SK-N-SH (cell line): ENCODE results near the gene MYOM3. TPM values are rescaled to one million over a fixed set of nuclear protein-coding genes. Genes with fewer than 3 reads are reported as not detected.

Experiments used
- CTCF ChIA-PET: fragments of 300-600, 350-600 bp; formaldehyde crosslinking; extraction: SDS; loops from one replicate; lab custom pipeline; 2021; lab: Yijun Ruan, JAX
- POLR2A ChIA-PET: fragments of 350-600 bp; sonication (Branson Sonifier 250); formaldehyde crosslinking; extraction: SDS; loops from one replicate; lab custom pipeline; 2020; ENCODE audit warnings: antibody characterized with exemption, inconsistent platforms; lab: Yijun Ruan, JAX
- DNase-seq: peaks from one replicate; pipeline ENCODE4 v3.0.0; 2012
- H2AFZ ChIP-seq: fragments of 200-600 bp; sonication (generic); 2 replicates; pipeline ENCODE4 v1.8.1; 2016; ENCODE audit warnings: antibody characterized with exemption, mild to moderate bottlenecking, low read depth
- H3F3A ChIP-seq: fragments of 200-600 bp; sonication (generic); replicated peaks from 2 replicates; pipeline ENCODE3; 2016; ENCODE audit warnings: antibody characterized with exemption, mild to moderate bottlenecking; ENCODE audit not compliant: insufficient read depth
- H3K27ac ChIP-seq, 2 experiments: fragments of 200-500 bp in 1 of 2; fragments of 200-600 bp in 1 of 2; sonication (Bioruptor generic) in 1 of 2; sonication (generic), shearing (Covaris generic) in 1 of 2; 2 replicates each; pipeline versions ENCODE4 v1.5.1 to v1.6.1; 2014 to 2016; ENCODE audit warnings: low read depth in 2 of 2, inconsistent platforms in 1 of 2, low read length in 1 of 2, mild to moderate bottlenecking in 1 of 2, mixed read lengths in 1 of 2
- H3K27me3 ChIP-seq: fragments of 200-600 bp; sonication (generic), shearing (Covaris generic); 2 replicates; pipeline ENCODE4 v1.6.1; 2016; ENCODE audit warnings: mixed run types; ENCODE audit not compliant: insufficient read depth
- H3K36me3 ChIP-seq, 2 experiments: fragments of 200-500 bp in 1 of 2; fragments of 200-600 bp in 1 of 2; sonication (Bioruptor generic) in 1 of 2; sonication (generic) in 1 of 2; replicated peaks in 1 of 2; 2 replicates each; pipeline versions ENCODE3 to v1.5.1; 2014 to 2016; ENCODE audit warnings: low read length in 1 of 2, mild to moderate bottlenecking in 1 of 2; ENCODE audit not compliant: insufficient read depth in 2 of 2, control insufficient read depth in 1 of 2
- H3K4me1 ChIP-seq, 2 experiments: fragments of 200-500 bp in 1 of 2; fragments of 200-600 bp in 1 of 2; sonication (Bioruptor generic) in 1 of 2; sonication (generic), shearing (Covaris generic) in 1 of 2; 2 replicates each; pipeline versions ENCODE4 v1.5.1 to v1.6.1; 2014 to 2016; ENCODE audit warnings: low read depth in 1 of 2, low read length in 1 of 2, mixed run types in 1 of 2; ENCODE audit not compliant: insufficient read depth in 2 of 2, control insufficient read depth in 1 of 2
- H3K4me2 ChIP-seq: fragments of 200-600 bp; sonication (generic), shearing (Covaris generic); 2 replicates; pipeline ENCODE4 v1.6.1; 2017; ENCODE audit warnings: mixed run types
- H3K4me3 ChIP-seq, 2 experiments: fragments of 200-500 bp in 1 of 2; fragments of 200-600 bp in 1 of 2; sonication (Bioruptor generic) in 1 of 2; sonication (generic), shearing (Covaris generic) in 1 of 2; 2 replicates each; pipeline versions ENCODE4 v1.5.1 to v1.8.1; 2014 to 2016; ENCODE audit warnings: low read depth in 2 of 2, inconsistent platforms in 1 of 2, low read length in 1 of 2, mild to moderate bottlenecking in 1 of 2, mixed read lengths in 1 of 2, moderate library complexity in 1 of 2
- H3K79me2 ChIP-seq: fragments of 200-600 bp; sonication (generic); 2 replicates; pipeline ENCODE4 v1.8.1; 2017; ENCODE audit warnings: mild to moderate bottlenecking; ENCODE audit not compliant: insufficient read depth
- H3K9ac ChIP-seq: fragments of 200-600 bp; sonication (generic); 2 replicates; pipeline ENCODE4 v1.6.1; 2017; ENCODE audit warnings: mixed run types
- H3K9me2 ChIP-seq: fragments of 200-600 bp; sonication (generic); 2 replicates; pipeline ENCODE4 v1.6.1; 2017; ENCODE audit warnings: mixed run types
- H3K9me3 ChIP-seq: fragments of 200-600 bp; sonication (generic); 2 replicates; pipeline ENCODE4 v1.6.1; 2017; ENCODE audit warnings: mixed run types, mild to moderate bottlenecking, moderate library complexity
- H4K20me1 ChIP-seq: fragments of 200-600 bp; sonication (generic); 2 replicates; pipeline ENCODE4 v1.6.1; 2017; ENCODE audit warnings: mild to moderate bottlenecking, mixed run types; ENCODE audit not compliant: insufficient read depth
- CHD2 ChIP-seq: fragments of 150-350 bp; IDR thresholded peaks from 2 replicates; pipeline ENCODE4 v1.6.1; 2018; ENCODE audit warnings: low read length; ENCODE audit not compliant: partially characterized antibody
- ELF1 ChIP-seq: IDR thresholded peaks from 2 replicates; pipeline ENCODE4 v1.4.0; 2012
- EZH2phosphoT487 ChIP-seq: fragments of 200-600 bp; sonication (generic); IDR thresholded peaks from 2 replicates; pipeline ENCODE4 v1.6.1; 2017; ENCODE audit warnings: low read depth, mixed run types, mild to moderate bottlenecking, antibody characterized with exemption, moderate library complexity, borderline replicate concordance
- FOXJ3 ChIP-seq: sonication (generic); formaldehyde crosslinking; IDR thresholded peaks from 2 replicates; pipeline ENCODE4 v1.5.1; 2020; ENCODE audit warnings: mild to moderate bottlenecking, missing genetic modification reagents
- GABPA ChIP-seq: IDR thresholded peaks from 2 replicates; pipeline ENCODE4 v1.4.0; 2012; ENCODE audit warnings: low read depth, mild to moderate bottlenecking
- MEF2A ChIP-seq: IDR thresholded peaks from 2 replicates; pipeline ENCODE4 v1.4.0; 2012; ENCODE audit warnings: low read depth, borderline replicate concordance
- MXI1 ChIP-seq: IDR thresholded peaks from 2 replicates; pipeline ENCODE4 v1.6.1; 2012; ENCODE audit warnings: mild to moderate bottlenecking, low read depth, low read length, improper control_type of control experiment
- NRF1 ChIP-seq: IDR thresholded peaks from 2 replicates; pipeline ENCODE4 v1.6.1; 2012; ENCODE audit warnings: low read depth, mild to moderate bottlenecking, low read length
- RCOR1 ChIP-seq: fragments of 150-350 bp; IDR thresholded peaks from 2 replicates; pipeline ENCODE4 v1.6.1; 2017; ENCODE audit warnings: antibody characterized with exemption, low read length
- RFX5 ChIP-seq: IDR thresholded peaks from 2 replicates; pipeline ENCODE4 v1.6.1; 2012; ENCODE audit warnings: mild to moderate bottlenecking, improper control_type of control experiment, low read length
- SIN3A ChIP-seq: IDR thresholded peaks from 2 replicates; pipeline ENCODE4 v1.6.1; 2012; ENCODE audit warnings: low read depth, mild to moderate bottlenecking, low read length, moderate library complexity, borderline replicate concordance
- TEAD4 ChIP-seq: IDR thresholded peaks from 2 replicates; pipeline ENCODE4 v1.4.0; 2012; ENCODE audit warnings: mild to moderate bottlenecking, borderline replicate concordance; ENCODE audit not compliant: insufficient read depth
- YY1 ChIP-seq: IDR thresholded peaks from 2 replicates; pipeline ENCODE4 v1.4.0; 2012; ENCODE audit warnings: low read depth, mild to moderate bottlenecking
- WGBS: methylation state at CpG from one replicate; pipeline ENCODE4 v1.1.6; 2017; ENCODE audit warnings: low lambda C conversion rate; 5-methylcytosine and 5-hydroxymethylcytosine counted together
- polyA plus RNA-seq, 3 experiments: library from polyadenylated mRNA; depleted of rRNA; stranded (reverse); fragments of >200 nt; gene quantifications; 2 replicates each; pipeline ENCODE4 v1.2.3, GENCODE V29; 2012
- TF ChIP-seq, protein P1 (sequence below): IDR thresholded peaks from 2 replicates; pipeline ENCODE4 v1.4.0; 2012; ENCODE audit warnings: low read depth, borderline replicate concordance
- TF ChIP-seq, protein P2 (sequence below): fragments of 200-600 bp; sonication (generic); IDR thresholded peaks from 2 replicates; pipeline ENCODE4 v1.6.1; 2017; ENCODE audit warnings: antibody characterized with exemption, mild to moderate bottlenecking, moderate library complexity
- TF ChIP-seq, protein P3 (sequence below): IDR thresholded peaks from 2 replicates; pipeline ENCODE4; 2012
- TF ChIP-seq, protein P4 (sequence below): IDR thresholded peaks from 2 replicates; pipeline ENCODE4 v1.4.0; 2012; ENCODE audit warnings: low read depth, borderline replicate concordance
- TF ChIP-seq, protein P5 (sequence below): fragments of 150-350 bp; IDR thresholded peaks from 2 replicates; pipeline ENCODE4 v1.6.1; 2016; ENCODE audit warnings: mild to moderate bottlenecking, low read depth, low read length

The MYOM3 gene
- polyA plus RNA-seq, 1 of the 3 experiments (the other 2 are of a cell fraction) = 0.02 TPM

DNA sequence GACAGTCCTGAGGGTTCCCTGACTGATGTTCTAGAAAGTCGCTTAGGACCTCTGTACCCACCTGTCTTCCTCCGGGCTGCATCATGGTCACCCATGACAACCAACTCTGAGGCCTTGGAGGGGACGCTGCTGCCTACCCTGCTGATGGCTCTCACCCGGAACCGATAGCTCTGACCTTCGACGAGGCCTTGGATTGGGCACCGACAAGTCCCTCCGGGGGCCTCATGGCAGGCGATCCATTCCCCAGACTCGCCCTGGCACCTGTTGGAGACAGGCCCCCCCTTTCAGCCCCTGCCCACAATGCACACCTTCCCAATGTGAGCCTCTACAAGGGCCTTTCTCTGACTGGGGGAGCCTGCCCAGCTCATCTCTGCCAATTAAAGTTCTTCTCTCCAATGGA, 21.2 kb downstream of the MYOM3 start:
- H3K9me3 ChIP-seq = no peaks in the 10 kb centered on the region
- ChIA-PET CTCF (interaction anchor here (0.7 to 2.0 kb wide), 2 partner anchors 19 to 301 kb away, joined by 3 to 8 read pairs; no protein-coding TSS in a partner anchor), POLR2A (no interaction called here)
- DNase-seq = no peak
- H3F3A ChIP-seq = no peaks in the 10 kb centered on the region
- no peaks in the 10 kb centered on the region; the same call in 1 of the 2 replicates for H3K27me3 ChIP-seq
- H4K20me1 ChIP-seq = no peaks in the 10 kb centered on the region
- H3K4me3 ChIP-seq = no peak overlapping the region
- H3K27ac ChIP-seq = no peak overlapping the region
- H2AFZ ChIP-seq = no peak overlapping the region
- H3K36me3 ChIP-seq = no peaks in the 10 kb centered on the region
- no peaks in the 10 kb centered on the region for H3K79me2 ChIP-seq
- no peak overlapping the region for H3K4me2 ChIP-seq
- H3K9ac ChIP-seq = no peak overlapping the region
- WGBS = 88% methylated on average over 11 of the region's 11 CpGs
- no peaks in the 10 kb centered on the region for H3K9me2 ChIP-seq
- TF ChIP-seq, protein P1, sequence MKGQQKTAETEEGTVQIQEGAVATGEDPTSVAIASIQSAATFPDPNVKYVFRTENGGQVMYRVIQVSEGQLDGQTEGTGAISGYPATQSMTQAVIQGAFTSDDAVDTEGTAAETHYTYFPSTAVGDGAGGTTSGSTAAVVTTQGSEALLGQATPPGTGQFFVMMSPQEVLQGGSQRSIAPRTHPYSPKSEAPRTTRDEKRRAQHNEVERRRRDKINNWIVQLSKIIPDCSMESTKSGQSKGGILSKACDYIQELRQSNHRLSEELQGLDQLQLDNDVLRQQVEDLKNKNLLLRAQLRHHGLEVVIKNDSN = no peak
- TF ChIP-seq ELF1 = no peak
- no peak for TF ChIP-seq FOXJ3 (CRISPR knock-in tag)
- TF ChIP-seq, protein P2, sequence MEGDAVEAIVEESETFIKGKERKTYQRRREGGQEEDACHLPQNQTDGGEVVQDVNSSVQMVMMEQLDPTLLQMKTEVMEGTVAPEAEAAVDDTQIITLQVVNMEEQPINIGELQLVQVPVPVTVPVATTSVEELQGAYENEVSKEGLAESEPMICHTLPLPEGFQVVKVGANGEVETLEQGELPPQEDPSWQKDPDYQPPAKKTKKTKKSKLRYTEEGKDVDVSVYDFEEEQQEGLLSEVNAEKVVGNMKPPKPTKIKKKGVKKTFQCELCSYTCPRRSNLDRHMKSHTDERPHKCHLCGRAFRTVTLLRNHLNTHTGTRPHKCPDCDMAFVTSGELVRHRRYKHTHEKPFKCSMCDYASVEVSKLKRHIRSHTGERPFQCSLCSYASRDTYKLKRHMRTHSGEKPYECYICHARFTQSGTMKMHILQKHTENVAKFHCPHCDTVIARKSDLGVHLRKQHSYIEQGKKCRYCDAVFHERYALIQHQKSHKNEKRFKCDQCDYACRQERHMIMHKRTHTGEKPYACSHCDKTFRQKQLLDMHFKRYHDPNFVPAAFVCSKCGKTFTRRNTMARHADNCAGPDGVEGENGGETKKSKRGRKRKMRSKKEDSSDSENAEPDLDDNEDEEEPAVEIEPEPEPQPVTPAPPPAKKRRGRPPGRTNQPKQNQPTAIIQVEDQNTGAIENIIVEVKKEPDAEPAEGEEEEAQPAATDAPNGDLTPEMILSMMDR = no peak
- TF ChIP-seq, protein P3, sequence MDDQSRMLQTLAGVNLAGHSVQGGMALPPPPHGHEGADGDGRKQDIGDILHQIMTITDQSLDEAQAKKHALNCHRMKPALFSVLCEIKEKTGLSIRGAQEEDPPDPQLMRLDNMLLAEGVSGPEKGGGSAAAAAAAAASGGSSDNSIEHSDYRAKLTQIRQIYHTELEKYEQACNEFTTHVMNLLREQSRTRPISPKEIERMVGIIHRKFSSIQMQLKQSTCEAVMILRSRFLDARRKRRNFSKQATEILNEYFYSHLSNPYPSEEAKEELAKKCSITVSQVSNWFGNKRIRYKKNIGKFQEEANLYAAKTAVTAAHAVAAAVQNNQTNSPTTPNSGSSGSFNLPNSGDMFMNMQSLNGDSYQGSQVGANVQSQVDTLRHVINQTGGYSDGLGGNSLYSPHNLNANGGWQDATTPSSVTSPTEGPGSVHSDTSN = no peak
- no peak for TF ChIP-seq MEF2A
- no peak for TF ChIP-seq NRF1
- TF ChIP-seq, all 33 proteins: peak for 0
- no peaks in the 10 kb centered on the region; a peak in 1 of 4 replicates for H3K4me1 ChIP-seq

DNA sequence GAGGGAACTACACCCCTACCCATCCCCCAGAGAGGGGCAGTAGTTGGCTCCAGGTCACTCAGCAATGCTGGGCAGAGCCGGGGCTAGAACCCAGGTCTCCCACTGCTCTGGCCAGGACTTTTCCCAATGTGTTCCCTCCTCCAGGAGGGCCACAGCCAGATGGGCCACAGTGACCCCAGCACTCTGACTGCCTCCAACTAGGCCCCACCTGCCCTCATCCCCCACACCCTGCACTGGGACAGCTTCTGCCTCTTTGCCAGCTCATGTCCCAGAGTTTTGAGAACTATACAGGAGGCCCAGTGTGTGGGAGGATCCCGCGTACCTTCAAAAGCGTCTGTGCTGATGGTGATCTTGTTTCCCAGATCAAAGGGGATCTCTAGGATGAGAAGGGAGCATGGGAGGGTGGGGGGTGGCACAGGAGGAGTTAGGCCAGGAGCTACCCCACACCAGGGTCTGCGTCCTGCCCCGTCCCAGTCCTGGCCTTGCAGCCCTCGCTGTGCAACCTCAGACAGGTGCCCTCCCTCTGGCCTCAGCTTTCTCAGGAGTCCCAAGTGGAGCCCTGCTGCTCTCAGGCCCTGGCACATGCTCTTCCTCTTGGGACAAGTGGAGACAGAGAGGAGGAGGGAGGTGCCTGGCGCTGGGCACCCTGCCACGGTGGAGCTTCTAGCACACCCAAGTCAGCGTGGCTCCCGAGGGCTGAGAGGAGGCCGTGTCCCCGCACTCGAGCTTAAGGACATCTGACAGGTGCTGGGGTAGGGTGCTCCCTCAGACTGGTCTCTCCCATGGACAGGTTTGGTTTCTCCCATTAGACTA, 22.0 kb downstream of the MYOM3 start:
- no peak for DNase-seq
- no peaks in the 10 kb centered on the region for H4K20me1 ChIP-seq
- 96% methylated on average over 3 of the region's 14 CpGs for WGBS
- no peaks in the 10 kb centered on the region; a peak in 1 of 4 replicates for H3K4me1 ChIP-seq
- no peak overlapping the region for H2AFZ ChIP-seq
- H3K36me3 ChIP-seq = no peaks in the 10 kb centered on the region
- H3K27me3 ChIP-seq = no peaks in the 10 kb centered on the region; the same call in 1 of the 2 replicates
- H3K9ac ChIP-seq = no peak overlapping the region
- H3K9me3 ChIP-seq = no peaks in the 10 kb centered on the region
- H3F3A ChIP-seq = no peaks in the 10 kb centered on the region
- TF ChIP-seq, protein P4, sequence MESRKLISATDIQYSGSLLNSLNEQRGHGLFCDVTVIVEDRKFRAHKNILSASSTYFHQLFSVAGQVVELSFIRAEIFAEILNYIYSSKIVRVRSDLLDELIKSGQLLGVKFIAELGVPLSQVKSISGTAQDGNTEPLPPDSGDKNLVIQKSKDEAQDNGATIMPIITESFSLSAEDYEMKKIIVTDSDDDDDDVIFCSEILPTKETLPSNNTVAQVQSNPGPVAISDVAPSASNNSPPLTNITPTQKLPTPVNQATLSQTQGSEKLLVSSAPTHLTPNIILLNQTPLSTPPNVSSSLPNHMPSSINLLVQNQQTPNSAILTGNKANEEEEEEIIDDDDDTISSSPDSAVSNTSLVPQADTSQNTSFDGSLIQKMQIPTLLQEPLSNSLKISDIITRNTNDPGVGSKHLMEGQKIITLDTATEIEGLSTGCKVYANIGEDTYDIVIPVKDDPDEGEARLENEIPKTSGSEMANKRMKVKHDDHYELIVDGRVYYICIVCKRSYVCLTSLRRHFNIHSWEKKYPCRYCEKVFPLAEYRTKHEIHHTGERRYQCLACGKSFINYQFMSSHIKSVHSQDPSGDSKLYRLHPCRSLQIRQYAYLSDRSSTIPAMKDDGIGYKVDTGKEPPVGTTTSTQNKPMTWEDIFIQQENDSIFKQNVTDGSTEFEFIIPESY = no peak
- TF ChIP-seq NRF1 (no peak), TEAD4 (no peak), RFX5 (no peak), EZH2phosphoT487 (no peak), RCOR1 (no peak), CHD2 (no peak), GABPA (no peak), FOXJ3 (CRISPR knock-in tag) (no peak), MXI1 (no peak), YY1 (no peak), SIN3A (no peak)
- TF ChIP-seq, protein P1 = no peak
- TF ChIP-seq, protein P5, sequence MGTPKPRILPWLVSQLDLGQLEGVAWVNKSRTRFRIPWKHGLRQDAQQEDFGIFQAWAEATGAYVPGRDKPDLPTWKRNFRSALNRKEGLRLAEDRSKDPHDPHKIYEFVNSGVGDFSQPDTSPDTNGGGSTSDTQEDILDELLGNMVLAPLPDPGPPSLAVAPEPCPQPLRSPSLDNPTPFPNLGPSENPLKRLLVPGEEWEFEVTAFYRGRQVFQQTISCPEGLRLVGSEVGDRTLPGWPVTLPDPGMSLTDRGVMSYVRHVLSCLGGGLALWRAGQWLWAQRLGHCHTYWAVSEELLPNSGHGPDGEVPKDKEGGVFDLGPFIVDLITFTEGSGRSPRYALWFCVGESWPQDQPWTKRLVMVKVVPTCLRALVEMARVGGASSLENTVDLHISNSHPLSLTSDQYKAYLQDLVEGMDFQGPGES = no peak
- H3K9me2 ChIP-seq = no peaks in the 10 kb centered on the region
- no peak overlapping the region for H3K4me3 ChIP-seq
- POLR2A ChIA-PET = no interaction called here
- no peaks in the 10 kb centered on the region for H3K79me2 ChIP-seq
- CTCF ChIA-PET = interaction anchor here (0.7 to 2.0 kb wide), 2 partner anchors 18 to 301 kb away, joined by 3 to 8 read pairs; no protein-coding TSS in a partner anchor
- no peak overlapping the region for H3K27ac ChIP-seq
- H3K4me2 ChIP-seq = no peak overlapping the region
